ENCODE measurements around the gene CRYBB1.
"Not testable (repeated sequence)": the region's sequence is repeated elsewhere in the genome, so short reads cannot be mapped to it uniquely, and the experiment has no call there.

The CRYBB1 gene

DNA sequence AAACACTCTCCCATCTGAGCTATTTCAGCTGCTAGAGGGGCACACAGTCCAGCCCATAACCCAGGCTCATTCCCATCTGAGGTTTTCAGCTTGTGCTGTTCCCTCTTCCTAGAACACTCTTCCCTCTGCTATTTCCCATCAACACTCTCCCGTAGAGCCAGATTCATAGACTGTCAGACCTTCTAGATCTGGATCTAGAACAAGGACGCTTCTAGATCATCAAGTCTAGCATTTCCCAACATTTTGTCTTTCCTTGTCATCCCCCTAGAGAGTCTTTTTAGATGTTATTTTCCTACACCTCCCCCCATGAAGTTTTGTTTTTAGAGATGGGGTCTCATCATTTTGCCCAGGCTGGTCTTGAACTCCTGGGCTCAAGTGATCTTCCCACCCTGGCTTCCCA lies 17.3 kb upstream of the CRYBB1 start:
- DNase-seq, result no peak

- DNase-seq, result no peak
Measured at GRCh38 chr22:26634189-26634588, 16.4 kb upstream of the CRYBB1 start.

DNA sequence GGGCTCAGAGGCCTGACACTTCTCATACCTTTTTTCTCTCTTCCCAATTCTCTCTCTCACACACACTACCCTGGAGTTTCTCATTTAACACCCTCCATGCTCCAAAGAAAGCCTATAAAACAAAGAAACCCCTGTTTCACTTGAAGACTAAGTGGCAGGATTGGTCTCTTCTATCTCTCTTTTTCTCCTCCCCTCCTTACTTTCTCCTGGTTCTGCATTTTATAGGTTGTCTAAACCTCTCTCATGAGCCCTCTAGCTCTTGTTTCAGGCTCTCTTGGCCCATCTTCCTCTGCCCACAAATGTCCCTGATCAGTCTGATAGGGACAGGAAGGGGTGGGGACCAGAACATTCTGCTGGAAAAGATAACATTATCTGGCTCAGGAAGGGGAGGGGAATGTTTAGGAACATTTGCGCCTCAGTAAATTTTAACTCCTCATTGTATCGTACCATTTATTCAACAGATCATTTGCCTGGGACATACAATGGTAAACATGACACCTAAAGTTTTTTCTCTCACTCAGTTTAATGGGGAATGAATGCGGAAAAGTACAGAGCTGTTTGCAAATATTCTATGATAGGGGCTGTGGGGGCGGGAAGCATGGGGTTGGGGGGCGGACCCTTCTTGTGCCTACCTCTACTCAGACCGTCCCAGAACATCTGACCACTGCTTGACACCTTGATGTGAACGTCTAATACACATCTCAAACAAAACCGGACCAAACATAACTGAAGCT lies 14.8 kb upstream of the CRYBB1 start:
- DNase-seq, result no peak

DNA sequence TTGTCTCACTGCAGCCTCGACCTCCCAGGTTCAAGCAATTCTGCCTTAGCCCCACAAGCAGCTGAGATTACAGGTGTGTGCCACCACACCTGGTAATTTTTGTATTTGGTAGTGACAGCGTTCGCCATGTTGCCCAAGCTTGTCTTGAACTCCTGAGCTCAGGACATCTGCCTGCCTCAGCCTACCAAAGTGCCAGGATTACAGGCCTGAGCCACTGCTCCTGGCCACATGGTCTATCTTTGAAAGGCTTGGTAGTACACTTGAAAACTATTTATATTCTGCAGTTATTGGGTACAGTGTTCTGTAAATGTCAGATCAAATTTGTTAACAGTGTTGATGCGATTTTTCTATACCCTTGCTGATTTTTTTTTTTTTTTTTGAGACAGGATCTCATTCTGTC lies 13.5 kb upstream of the CRYBB1 start:
- no peak for DNase-seq

GRCh38 chr22:26629988-26630761 lies 12.3 kb upstream of the CRYBB1 start:
- DNase-seq, result no peak

GRCh38 chr22:26624803-26625202 lies 7.0 kb upstream of the CRYBB1 start:
- DNase-seq, result no peak

DNA sequence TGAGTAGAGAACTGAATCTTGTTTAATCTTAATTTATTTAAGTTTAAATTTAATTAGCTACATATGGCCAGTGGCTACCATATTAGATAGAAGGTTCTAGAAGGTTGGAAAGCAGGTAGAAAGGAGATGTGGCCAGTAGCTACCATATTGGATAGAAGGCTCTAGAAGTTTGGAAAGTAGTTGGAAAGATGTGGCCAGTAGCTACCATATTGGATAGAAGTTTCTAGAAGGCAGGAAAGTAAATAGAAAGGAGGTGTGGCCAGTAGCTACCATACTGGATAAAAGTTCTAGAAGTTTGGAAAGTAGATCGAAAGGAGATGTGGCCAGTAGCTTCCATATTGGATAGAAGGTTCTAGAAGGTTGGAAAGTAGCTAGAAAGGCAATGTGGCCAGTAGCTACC lies 6.2 kb upstream of the CRYBB1 start:
- no peak for DNase-seq

DNA sequence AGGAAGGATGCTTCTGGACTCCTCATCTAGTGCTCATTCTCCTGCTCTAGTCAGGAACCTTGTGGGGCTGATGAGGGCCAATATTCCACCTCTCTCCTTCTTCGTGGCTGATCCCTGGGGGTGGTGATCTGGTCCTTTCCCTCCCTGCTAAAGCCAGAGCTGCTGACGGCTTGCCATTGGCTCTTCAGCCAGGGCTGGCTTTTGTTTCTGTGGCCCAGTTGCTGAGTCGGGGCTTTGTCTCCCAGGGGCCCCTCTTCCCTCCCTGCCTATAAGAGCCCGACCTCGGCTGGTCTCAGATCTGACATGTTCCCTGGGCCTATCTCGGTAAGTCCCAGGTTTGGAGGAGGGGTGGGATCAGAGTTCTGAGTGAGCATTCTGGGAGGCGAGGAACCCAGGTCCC lies 3.8 kb upstream of the CRYBB1 start, which contains the start of gene CRYBA4:
TSS of gene CRYBA4 (plus strand) at position 301 of the 400 bp plus-strand sequence. CDS start 634 bp downstream, outside the sequence.
- no peak for DNase-seq

GRCh38 chr22:26620197-26620596 lies 2.4 kb upstream of the CRYBB1 start:
- no peak for DNase-seq

GRCh38 chr22:26619510-26619909 lies 1.7 kb upstream of the CRYBB1 start:
- DNase-seq, result no peak

GRCh38 chr22:26618455-26618854 lies 628 bp upstream of the CRYBB1 start:
- no peak for DNase-seq

GRCh38 chr22:26616650-26617049 lies 1.2 kb downstream of the CRYBB1 start:
- no peak for DNase-seq

GRCh38 chr22:26615830-26616435 lies 1.9 kb downstream of the CRYBB1 start:
- no peak for DNase-seq

GRCh38 chr22:26615149-26615548 lies 2.7 kb downstream of the CRYBB1 start:
- DNase-seq, result no peak

DNA sequence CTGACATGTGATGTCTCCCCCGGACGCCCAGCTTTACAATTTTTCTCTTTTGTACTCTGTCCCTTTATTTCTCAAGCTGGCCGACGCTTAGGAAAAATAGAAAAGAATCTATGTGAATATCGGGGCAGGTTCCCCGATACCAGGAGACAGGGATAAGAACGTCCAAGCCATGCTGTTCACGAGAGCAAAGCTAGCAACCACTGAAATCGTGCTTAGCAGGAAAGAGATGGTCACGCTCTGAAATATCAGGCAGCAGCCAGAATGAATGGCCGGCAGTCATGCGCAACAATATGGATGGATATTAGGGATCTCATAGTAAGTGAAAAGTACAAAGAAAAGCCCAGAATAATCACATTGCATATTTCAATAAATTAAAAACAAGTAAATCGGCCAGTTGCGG lies 3.5 kb downstream of the CRYBB1 start:
- no peak for DNase-seq

GRCh38 chr22:26613753-26614152 lies 4.1 kb downstream of the CRYBB1 start:
- not testable (repeated sequence) for DNase-seq

DNA sequence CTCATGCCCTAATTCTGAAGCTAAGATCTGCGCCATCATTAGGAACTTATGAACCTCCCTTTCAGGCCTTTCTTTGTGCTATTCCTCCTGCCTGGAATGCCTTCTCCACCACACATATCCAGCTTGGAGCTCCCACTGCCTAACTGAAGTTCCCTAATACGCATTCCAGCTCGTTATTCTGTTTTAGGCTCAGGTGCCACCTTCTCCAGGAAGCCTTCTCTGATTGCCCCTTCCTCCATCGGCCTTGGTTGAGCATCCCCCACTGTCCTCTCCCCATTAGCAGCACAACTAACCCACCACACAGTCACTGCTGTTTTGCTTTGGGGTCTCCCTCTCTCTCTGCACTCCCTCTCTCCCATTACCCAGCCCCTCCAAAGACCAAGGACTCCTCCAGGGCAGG lies 5.2 kb downstream of the CRYBB1 start:
- DNase-seq, result no peak

DNA sequence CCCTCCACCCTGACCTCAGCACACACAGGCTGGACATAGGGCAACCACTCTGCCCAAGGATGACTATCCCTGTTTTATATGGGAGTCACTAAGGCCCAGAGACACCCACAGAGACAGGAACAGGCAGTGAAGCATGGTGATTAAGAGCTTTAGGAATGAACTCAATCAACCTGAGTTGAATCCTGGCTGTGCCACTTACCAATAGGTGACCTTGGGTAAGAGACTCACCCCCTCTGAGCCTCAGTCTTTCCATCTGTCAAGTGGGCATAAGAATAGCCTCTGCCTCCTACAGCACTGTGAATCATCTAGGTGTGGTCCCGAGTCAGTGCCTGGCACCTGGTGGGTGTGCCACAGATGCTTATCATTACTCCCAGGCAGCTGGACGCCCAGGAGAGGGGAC lies 6.8 kb downstream of the CRYBB1 start:
- no peak for DNase-seq

DNA sequence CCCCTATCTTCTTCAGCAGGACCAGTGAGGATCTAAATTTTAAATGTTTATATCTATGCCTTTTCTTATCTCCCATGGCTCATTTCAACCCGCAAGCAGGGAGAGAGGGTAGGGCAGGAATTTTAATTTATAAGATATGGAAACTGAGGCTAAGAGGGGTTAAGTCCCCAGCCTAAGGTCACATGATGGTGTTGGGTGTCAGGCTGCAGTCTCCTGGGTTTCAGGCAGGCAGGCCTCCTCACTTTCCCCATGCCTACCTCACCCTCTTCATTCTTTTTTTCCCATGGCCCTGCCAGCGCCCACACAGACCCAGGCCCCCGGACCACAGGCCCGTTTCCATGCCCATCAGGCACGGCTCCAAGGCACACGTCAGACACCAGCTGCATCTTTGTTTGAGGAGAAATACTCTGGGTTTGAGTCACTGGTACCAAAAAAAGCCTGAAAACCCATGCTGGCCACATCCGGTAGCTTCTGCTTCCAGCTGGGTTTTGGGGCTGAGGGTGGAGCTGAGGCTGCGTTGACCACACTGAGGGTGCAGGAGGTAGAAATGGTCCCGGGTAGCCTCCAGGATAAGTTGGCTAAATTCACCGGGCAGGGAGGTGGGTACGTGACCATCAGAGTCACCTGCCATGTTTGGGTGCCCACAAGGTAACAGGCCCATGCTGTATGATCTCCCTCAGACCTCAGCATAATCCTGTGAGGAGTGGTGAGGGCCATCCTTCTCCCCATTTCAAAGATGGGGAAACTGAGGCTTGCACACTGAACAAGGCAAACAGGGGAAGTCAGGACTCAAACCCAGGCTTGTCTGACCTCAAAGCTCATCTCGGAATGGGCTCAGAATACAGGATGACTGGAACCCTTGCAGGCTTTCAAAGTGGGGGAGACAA lies 7.5 kb downstream of the CRYBB1 start:
- peak; percentile 69 for DNase-seq

- no peak for DNase-seq
Measured at GRCh38 chr22:26609287-26609686, 8.5 kb downstream of the CRYBB1 start.

GRCh38 chr22:26608129-26608528 lies 9.7 kb downstream of the CRYBB1 start:
- no peak for DNase-seq

DNA sequence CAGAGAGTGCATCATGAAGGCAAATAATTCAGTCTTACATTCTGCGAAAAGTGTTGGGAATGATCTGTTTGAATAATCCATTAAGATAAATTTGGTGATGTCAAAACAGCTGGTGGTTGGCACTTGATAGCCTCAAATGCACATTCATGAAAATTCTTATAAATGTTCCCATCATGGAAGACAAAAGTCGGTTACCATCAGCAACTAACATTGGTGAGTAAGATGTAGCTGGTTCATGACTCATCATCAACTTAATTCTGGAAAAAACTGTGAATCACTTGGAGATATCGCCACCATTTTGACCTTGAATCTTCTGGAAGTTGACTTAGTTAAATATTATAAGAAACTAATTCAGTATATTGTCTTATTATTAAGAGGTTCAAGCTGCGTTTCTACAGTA lies 11.2 kb downstream of the CRYBB1 start:
- no peak for DNase-seq

- no peak for DNase-seq
Measured at GRCh38 chr22:26604368-26604767, 13.5 kb downstream of the CRYBB1 start.
